ENCODE data around the gene MYO18B.

MYO18B gene

GRCh38 chr22:25837288-25837900 lies 95.4 kb downstream of the MYO18B start:
- in situ Hi-C loops (cut with HindIII; ENCODE audit: low sequenced_read_pairs), result no loop called here
- TF ChIP-seq, protein P1, sequence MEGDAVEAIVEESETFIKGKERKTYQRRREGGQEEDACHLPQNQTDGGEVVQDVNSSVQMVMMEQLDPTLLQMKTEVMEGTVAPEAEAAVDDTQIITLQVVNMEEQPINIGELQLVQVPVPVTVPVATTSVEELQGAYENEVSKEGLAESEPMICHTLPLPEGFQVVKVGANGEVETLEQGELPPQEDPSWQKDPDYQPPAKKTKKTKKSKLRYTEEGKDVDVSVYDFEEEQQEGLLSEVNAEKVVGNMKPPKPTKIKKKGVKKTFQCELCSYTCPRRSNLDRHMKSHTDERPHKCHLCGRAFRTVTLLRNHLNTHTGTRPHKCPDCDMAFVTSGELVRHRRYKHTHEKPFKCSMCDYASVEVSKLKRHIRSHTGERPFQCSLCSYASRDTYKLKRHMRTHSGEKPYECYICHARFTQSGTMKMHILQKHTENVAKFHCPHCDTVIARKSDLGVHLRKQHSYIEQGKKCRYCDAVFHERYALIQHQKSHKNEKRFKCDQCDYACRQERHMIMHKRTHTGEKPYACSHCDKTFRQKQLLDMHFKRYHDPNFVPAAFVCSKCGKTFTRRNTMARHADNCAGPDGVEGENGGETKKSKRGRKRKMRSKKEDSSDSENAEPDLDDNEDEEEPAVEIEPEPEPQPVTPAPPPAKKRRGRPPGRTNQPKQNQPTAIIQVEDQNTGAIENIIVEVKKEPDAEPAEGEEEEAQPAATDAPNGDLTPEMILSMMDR (IDR thresholded peaks at IDR 0.05; ENCODE audit: low read depth, low read length, missing control alignments), result no peak
- no peak overlapping the region for H3K4me3 ChIP-seq (ENCODE audit: low read depth, low read length)
- no peak for DNase-seq (ENCODE audit: low read depth)

DNA sequence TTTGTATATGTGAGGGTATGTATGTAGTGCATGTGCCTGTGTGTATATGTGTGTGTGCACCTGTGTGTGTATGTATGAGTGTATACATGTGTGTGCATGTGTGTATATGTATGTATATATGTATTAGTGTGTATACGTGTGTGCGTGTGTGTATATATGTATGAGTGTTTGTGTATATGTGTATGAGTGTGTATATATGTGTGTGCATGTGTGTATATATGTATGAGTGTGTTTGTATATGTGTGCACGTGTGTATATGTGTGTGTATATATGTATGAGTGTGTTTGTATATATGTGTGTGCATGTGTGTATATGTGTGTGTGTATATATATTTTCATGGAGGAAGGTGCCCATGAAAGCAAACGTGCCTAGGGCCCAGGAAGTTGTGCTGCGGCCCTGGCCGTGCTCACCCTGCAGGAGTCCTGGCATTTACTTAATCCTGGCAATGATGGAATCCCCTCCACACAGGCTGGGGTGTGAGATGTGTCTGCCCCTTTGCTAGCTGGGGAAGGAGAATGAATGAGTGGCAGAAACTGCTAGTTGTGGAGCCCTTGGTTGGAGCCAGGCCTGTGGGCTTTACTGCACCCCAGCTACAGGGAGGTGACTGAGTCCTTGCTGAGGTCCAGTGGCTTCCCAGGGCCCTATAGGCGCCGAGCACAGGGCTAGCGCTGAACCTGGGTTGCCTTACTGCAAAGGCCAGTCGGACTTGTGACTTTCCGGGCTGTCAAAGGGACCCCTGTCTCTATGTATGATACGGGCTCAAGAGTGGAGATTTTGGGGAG lies 97.2 kb downstream of the MYO18B start:
- in situ Hi-C loops (cut with HindIII; ENCODE audit: low sequenced_read_pairs), result no loop called here
- DNase-seq (ENCODE audit: low read depth), result no peak
- TF ChIP-seq, protein P1 (IDR thresholded peaks at IDR 0.05; ENCODE audit: low read depth, low read length, missing control alignments), result no peak
- H3K4me3 ChIP-seq (ENCODE audit: low read depth, low read length), result no peak overlapping the region

GRCh38 chr22:25839755-25840154 lies 97.8 kb downstream of the MYO18B start:
- no peak overlapping the region for H3K4me3 ChIP-seq (ENCODE audit: low read depth, low read length)
- TF ChIP-seq, protein P1 (IDR thresholded peaks at IDR 0.05; ENCODE audit: low read depth, low read length, missing control alignments), result no peak
- in situ Hi-C loops (cut with HindIII; ENCODE audit: low sequenced_read_pairs), result no loop called here
- DNase-seq (ENCODE audit: low read depth), result no peak

GRCh38 chr22:25840167-25840566 lies 98.2 kb downstream of the MYO18B start:
- in situ Hi-C loops (cut with HindIII; ENCODE audit: low sequenced_read_pairs), result no loop called here
- no peak for DNase-seq (ENCODE audit: low read depth)
- H3K4me3 ChIP-seq (ENCODE audit: low read depth, low read length), result no peak overlapping the region
- TF ChIP-seq, protein P1 (IDR thresholded peaks at IDR 0.05; ENCODE audit: low read depth, low read length, missing control alignments), result no peak

GRCh38 chr22:25840891-25841290 lies 98.9 kb downstream of the MYO18B start:
- no peak overlapping the region for H3K4me3 ChIP-seq (ENCODE audit: low read depth, low read length)
- no peak for DNase-seq (ENCODE audit: low read depth)
- TF ChIP-seq, protein P1 (IDR thresholded peaks at IDR 0.05; ENCODE audit: low read depth, low read length, missing control alignments), result no peak
- in situ Hi-C loops (cut with HindIII; ENCODE audit: low sequenced_read_pairs), result no loop called here

DNA sequence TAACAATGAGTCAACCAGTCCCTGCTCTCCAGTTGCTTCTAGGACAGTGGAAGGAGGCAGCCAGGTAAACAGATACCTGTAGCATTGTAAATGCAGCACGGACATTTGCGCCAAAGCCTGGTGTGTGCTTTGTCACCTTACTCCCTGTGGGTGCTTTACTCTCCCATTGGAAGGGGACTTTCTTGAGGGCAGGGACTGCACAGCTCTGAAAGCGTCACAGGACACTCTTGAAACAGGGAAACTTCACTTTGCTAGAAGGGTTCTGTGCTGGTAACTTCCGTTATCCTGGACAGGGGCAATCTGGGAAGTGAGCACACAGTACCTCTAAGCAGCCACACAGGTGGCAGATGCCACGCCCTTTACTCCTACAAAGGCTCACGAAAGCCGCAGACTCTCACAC lies 99.8 kb downstream of the MYO18B start:
- DNase-seq (ENCODE audit: low read depth), result no peak
- TF ChIP-seq, protein P1 (IDR thresholded peaks at IDR 0.05; ENCODE audit: low read depth, low read length, missing control alignments), result no peak
- in situ Hi-C loops (cut with HindIII; ENCODE audit: low sequenced_read_pairs), result no loop called here
- H3K4me3 ChIP-seq (ENCODE audit: low read depth, low read length), result no peak overlapping the region

Measured in astrocyte of the cerebellum (primary cell).